WTC11 (cell line): ENCODE results near the gene CIDEC. TPM values are rescaled to one million over a fixed set of nuclear protein-coding genes. Genes with fewer than 3 reads are reported as not detected.

Experiments used
- ATAC-seq: fragments of 200-7000 bp; cut with Tn5 transposase; 2 replicates; pipeline ENCODE4 v1.10.0; 2021; ENCODE audit warnings: mild to moderate bottlenecking, moderate library complexity
- CTCF ChIA-PET: fragments of 300-600 bp; sonication (Branson Sonifier 250); formaldehyde crosslinking; loops from one replicate; lab custom pipeline; 2021; ENCODE audit warnings: antibody characterized with exemption; lab: Charles Lee
- POLR2A ChIA-PET: fragments of 350-600 bp; sonication (Branson Sonifier 250); formaldehyde crosslinking; loops from one replicate; lab custom pipeline; 2021; ENCODE audit warnings: antibody characterized with exemption; lab: Charles Lee
- DNase-seq: peaks from one replicate; pipeline ENCODE4 v3.0.0; 2021; ENCODE audit warnings: low spot score
- H3K27ac Mint-ChIP-seq: 2 replicates; pipeline ENCODE4 v1.8.0; 2021; ENCODE audit warnings: mixed read lengths
- H3K27me3 Mint-ChIP-seq: 2 replicates; pipeline ENCODE4 v1.8.0; 2021; ENCODE audit warnings: low read depth, mild to moderate bottlenecking, moderate library complexity, mixed read lengths
- H3K36me3 Mint-ChIP-seq: 2 replicates; pipeline ENCODE4 v1.8.0; 2021; ENCODE audit warnings: mixed read lengths
- H3K4me1 Mint-ChIP-seq: 2 replicates; pipeline ENCODE4 v1.8.0; 2022; ENCODE audit warnings: mixed read lengths
- H3K4me3 Mint-ChIP-seq: 2 replicates; pipeline ENCODE4 v1.8.0; 2021; ENCODE audit warnings: mild to moderate bottlenecking, moderate library complexity, mixed read lengths
- H3K9me3 Mint-ChIP-seq: 2 replicates; pipeline ENCODE4 v1.8.0; 2021; ENCODE audit warnings: mixed read lengths
- CDX4 ChIP-seq: fragments of 250-450 bp; sonication (Bioruptor Pico); IDR thresholded peaks from 2 replicates; pipeline ENCODE4 v1.9.0; 2021; ENCODE audit warnings: moderate library complexity, mild to moderate bottlenecking, inconsistent platforms, borderline replicate concordance
- FOXK1 ChIP-seq: sonication (generic); formaldehyde crosslinking; IDR thresholded peaks from 2 replicates; pipeline ENCODE4 v1.8.0; 2022; ENCODE audit warnings: mild to moderate bottlenecking, moderate library complexity, missing genetic modification reagents
- FOXP4 ChIP-seq: sonication (generic); formaldehyde crosslinking; IDR thresholded peaks from 2 replicates; pipeline ENCODE4 v1.8.0; 2022; ENCODE audit warnings: mild to moderate bottlenecking, missing genetic modification reagents
- GRHL2 ChIP-seq: fragments of 250-450 bp; sonication (Bioruptor Pico); IDR thresholded peaks from 2 replicates; pipeline ENCODE4 v1.8.0; 2022; ENCODE audit warnings: mild to moderate bottlenecking, moderate library complexity; ENCODE audit not compliant: insufficient replicate concordance, severe bottlenecking
- HMGXB4 ChIP-seq: sonication (generic); formaldehyde crosslinking; IDR thresholded peaks from 2 replicates; pipeline ENCODE4 v1.8.1; 2023; ENCODE audit warnings: mild to moderate bottlenecking, moderate library complexity, missing genetic modification reagents
- IRF1 ChIP-seq: sonication (generic); formaldehyde crosslinking; IDR thresholded peaks from 2 replicates; pipeline ENCODE4 v1.8.0; 2023; ENCODE audit warnings: missing genetic modification reagents
- IRF2 ChIP-seq: sonication (generic); formaldehyde crosslinking; IDR thresholded peaks from 2 replicates; pipeline ENCODE4 v1.8.0; 2022; ENCODE audit warnings: low read depth, missing genetic modification reagents, borderline replicate concordance
- JAZF1 ChIP-seq: fragments of 250-450 bp; sonication (Bioruptor Pico); IDR thresholded peaks from 2 replicates; pipeline ENCODE4 v1.9.0; 2021; ENCODE audit warnings: moderate library complexity, mild to moderate bottlenecking, inconsistent platforms
- MAX ChIP-seq: sonication (generic); formaldehyde crosslinking; IDR thresholded peaks from 2 replicates; pipeline ENCODE4 v1.8.0; 2022; ENCODE audit warnings: mild to moderate bottlenecking, missing genetic modification reagents
- MYBL2 ChIP-seq: sonication (generic); formaldehyde crosslinking; IDR thresholded peaks from 2 replicates; pipeline ENCODE4 v1.8.1; 2023; ENCODE audit warnings: mild to moderate bottlenecking, moderate library complexity, missing genetic modification reagents
- NR1H2 ChIP-seq: sonication (generic); formaldehyde crosslinking; IDR thresholded peaks from 2 replicates; pipeline ENCODE4 v1.9.0; 2021; ENCODE audit warnings: mild to moderate bottlenecking, moderate library complexity, missing genetic modification reagents
- NR3C1 ChIP-seq: sonication (generic); formaldehyde crosslinking; conservative IDR thresholded peaks from 2 replicates; pipeline ENCODE4 v1.8.1; 2023; ENCODE audit warnings: low read depth, mild to moderate bottlenecking, missing genetic modification reagents
- SMAD3 ChIP-seq: sonication (generic); formaldehyde crosslinking; IDR thresholded peaks from 2 replicates; pipeline ENCODE4 v1.8.0; 2022; ENCODE audit warnings: missing genetic modification reagents, mild to moderate bottlenecking, borderline replicate concordance
- SP1 ChIP-seq: sonication (generic); formaldehyde crosslinking; conservative IDR thresholded peaks from 2 replicates; pipeline ENCODE4 v1.8.1; 2022; ENCODE audit warnings: missing genetic modification reagents
- TCF7 ChIP-seq: sonication (generic); formaldehyde crosslinking; IDR thresholded peaks from 2 replicates; pipeline ENCODE4 v1.8.0; 2022; ENCODE audit warnings: mild to moderate bottlenecking, low read depth, missing genetic modification reagents, moderate library complexity
- TEAD1 ChIP-seq: sonication (generic); formaldehyde crosslinking; IDR thresholded peaks from 2 replicates; pipeline ENCODE4 v1.8.0; 2022; ENCODE audit warnings: mild to moderate bottlenecking, missing genetic modification reagents
- USF2 ChIP-seq: sonication (generic); formaldehyde crosslinking; IDR thresholded peaks from 2 replicates; pipeline ENCODE4 v1.8.1; 2023; ENCODE audit warnings: mild to moderate bottlenecking, missing genetic modification reagents, moderate library complexity
- ZNF121 ChIP-seq: sonication (generic); formaldehyde crosslinking; IDR thresholded peaks from 2 replicates; pipeline ENCODE4 v1.8.0; 2023; ENCODE audit warnings: missing genetic modification reagents
- ZNF263 ChIP-seq: sonication (generic); formaldehyde crosslinking; IDR thresholded peaks from 2 replicates; pipeline ENCODE4 v1.8.1; 2022; ENCODE audit warnings: low read depth, mild to moderate bottlenecking, moderate library complexity, missing genetic modification reagents
- ZNF671 ChIP-seq: fragments of 250-450 bp; sonication (Bioruptor Pico); IDR thresholded peaks from 2 replicates; pipeline ENCODE4 v1.8.0; 2021; ENCODE audit warnings: mild to moderate bottlenecking
- total RNA-seq: library from RNA; stranded (reverse); gene quantifications from 3 replicates; pipeline ENCODE4 v1.2.3, GENCODE V29; 2021

The CIDEC gene
- total RNA-seq, 1 experiment from 2014 or later, result not detected

- TF ChIP-seq TCF7 (no peak), MYBL2 (CRISPR knock-in tag) (peak; percentile 33; the same call in 1 of the 2 replicates), SP1 (CRISPR knock-in tag) (0 out of 2 replicates have a peak, but pooled peaks have one; percentile 33), FOXK1 (0 out of 2 replicates have a peak, but pooled peaks have one; percentile 12), MAX (CRISPR knock-in tag) (peak; percentile 3; the same call in 1 of the 2 replicates), IRF2 (CRISPR knock-in tag) (no peak)
- Mint-ChIP-seq H3K9me3 (no peaks in the 10 kb centered on the region), H3K27ac (peak within 1 kb of the TSS; percentile 83), H3K27me3 (0 out of 2 replicates have a peak, but pooled peaks cover 3% of the 10 kb centered on the region), H3K36me3 (no peaks in the 10 kb centered on the region), H3K4me1 (peaks cover 18% of the 10 kb centered on the region), H3K4me3 (peak within 1 kb of the TSS; percentile 73)
- ATAC-seq (peak; percentile 87), DNase-seq (peak; percentile 84)
- ChIA-PET CTCF (interaction anchor here (0.6 to 2.5 kb wide), 10 partner anchors 8 to 73 kb away, joined by 3 to 17 read pairs (median 4); partner anchors contain the start of genes CRELD1, PRRT3 and RPUSD3), POLR2A (interaction anchor here (1.1 to 3.0 kb wide), 5 partner anchors 14 to 331 kb away, joined by 3 to 16 read pairs (median 5); partner anchors contain the start of genes ARPC4, CRELD1, IL17RE and TATDN2)
Measured at GRCh38 chr3:9916734-9917680, 37.0 kb upstream of the CIDEC start, which contains the start of gene IL17RC. Gene IL17RC, plus strand, starts transcription at chr3:9917098. Its CDS starts 218 bp downstream, at chr3:9917316.

GRCh38 chr3:9916346-9916733 lies 36.3 kb upstream of the CIDEC start:
- no peak for TF ChIP-seq TEAD1
- TF ChIP-seq NR3C1 (CRISPR knock-in tag), result no peak
- no peak for TF ChIP-seq USF2 (CRISPR knock-in tag)
- no peak for TF ChIP-seq CDX4 (CRISPR knock-in tag)
- no peak for TF ChIP-seq JAZF1 (CRISPR knock-in tag)
- no peak for TF ChIP-seq ZNF671 (CRISPR knock-in tag)
- DNase-seq, result no peak
- 0 out of 2 replicates have a peak, but pooled peaks cover 3% of the 10 kb centered on the region for H3K27me3 Mint-ChIP-seq
- no peaks in the 10 kb centered on the region for H3K36me3 Mint-ChIP-seq
- ChIA-PET CTCF (interaction anchor here (0.9 to 2.5 kb wide), 9 partner anchors 9 to 72 kb away, joined by 3 to 17 read pairs (median 4); partner anchors contain the start of genes CRELD1, PRRT3 and RPUSD3), POLR2A (interaction anchor here (1.1 to 3.0 kb wide), 5 partner anchors 14 to 332 kb away, joined by 3 to 16 read pairs (median 5); partner anchors contain the start of genes ARPC4, CRELD1, IL17RE and TATDN2)
- no peaks in the 10 kb centered on the region for H3K9me3 Mint-ChIP-seq
- H3K27ac Mint-ChIP-seq, result no peak overlapping the region
- ATAC-seq, result no peak
- H3K4me3 Mint-ChIP-seq, result peak overlapping the region; percentile 73
- peaks cover 18% of the 10 kb centered on the region for H3K4me1 Mint-ChIP-seq

GRCh38 chr3:9915254-9916141 lies 35.4 kb upstream of the CIDEC start:
- Mint-ChIP-seq H3K27me3 (peaks cover 3% of the 10 kb centered on the region; the same call in 1 of the 2 replicates), H3K4me3 (peak overlapping the region; percentile 73), H3K4me1 (peaks cover 18% of the 10 kb centered on the region), H3K27ac (no peak overlapping the region), H3K9me3 (no peaks in the 10 kb centered on the region), H3K36me3 (no peaks in the 10 kb centered on the region)
- CTCF ChIA-PET, result interaction anchor here (0.6 to 2.5 kb wide), 10 partner anchors 9 to 70 kb away, joined by 3 to 17 read pairs (median 5); partner anchors contain the start of genes CRELD1 and PRRT3
- ATAC-seq, result peak; percentile 20
- POLR2A ChIA-PET, result interaction anchor here (0.7 to 3.0 kb wide), 5 partner anchors 13 to 123 kb away, joined by 3 to 16 read pairs (median 5); partner anchors contain the start of genes ARPC4, CRELD1, IL17RE and PRRT3
- peak; percentile 68 for DNase-seq
- TF ChIP-seq NR1H2 (CRISPR knock-in tag) (no peak; the same call in 1 of the 2 replicates), SMAD3 (CRISPR knock-in tag) (peak; percentile 63; the same call in 1 of the 2 replicates), ZNF121 (CRISPR knock-in tag) (no peak), FOXP4 (peak; percentile 97), HMGXB4 (CRISPR knock-in tag) (peak; percentile 65; the same call in 1 of the 2 replicates), TEAD1 (0 out of 2 replicates have a peak, but pooled peaks have one; percentile 53), IRF1 (CRISPR knock-in tag) (peak; percentile 90), GRHL2 (no peak), ZNF263 (CRISPR knock-in tag) (peak; percentile 57; the same call in 1 of the 2 replicates)
